CD4-positive, CD25-positive, alpha-beta regulatory T cell (primary cell): Measurements from ENCODE around the gene LILRA1. TPM values are rescaled to one million over a fixed set of nuclear protein-coding genes. Genes with fewer than 3 reads are reported as not detected.
A peak's percentile ranks its signal among the peaks of the same experiment; 100 is the strongest.
"Not testable (repeated sequence)": the region's sequence is repeated elsewhere in the genome, so short reads cannot be mapped to it uniquely, and the experiment has no call there.

ENCODE experiments used
- ATAC-seq, 2 donors: fragments of 150-1000 bp; cut with Tn5 transposase; one replicate each; pipeline ENCODE4 v1.10.0; 2021; ENCODE audit warnings: low read depth in 2 of 2, moderate number of reproducible peaks in 2 of 2, moderate library complexity in 1 of 2
- DNase-seq, 3 donors: peaks; one replicate each; pipeline versions ENCODE4 v3.0.0 to v3.0.0-alpha.2; 2012 to 2022; ENCODE audit warnings: mixed read lengths in 1 of 3
- H3K27ac ChIP-seq: one replicate; pipeline ENCODE4 v1.7.0; 2013; ENCODE audit warnings: mild to moderate bottlenecking, low read length; ENCODE audit not compliant: insufficient read depth, poor library complexity, severe bottlenecking
- H3K27me3 ChIP-seq: one replicate; pipeline ENCODE4 v1.7.0; 2013; ENCODE audit warnings: low read length; ENCODE audit not compliant: control insufficient read depth, insufficient read depth
- H3K36me3 ChIP-seq: one replicate; pipeline ENCODE4 v1.7.0; 2013; ENCODE audit warnings: mild to moderate bottlenecking, low read length, moderate library complexity; ENCODE audit not compliant: control insufficient read depth, insufficient read depth
- H3K4me1 ChIP-seq: 2 replicates; pipeline ENCODE4 v1.7.0; 2013; ENCODE audit warnings: mild to moderate bottlenecking, low read length; ENCODE audit not compliant: insufficient read depth, control insufficient read depth, poor library complexity, severe bottlenecking
- H3K4me3 ChIP-seq: one replicate; pipeline ENCODE4 v1.7.0; 2013; ENCODE audit warnings: low read depth, mild to moderate bottlenecking, low read length, moderate library complexity
- H3K9me3 ChIP-seq, 2 experiments: 1 replicate in 1 of 2; 2 replicates in 1 of 2; pipeline ENCODE4 v1.7.0; 2013; ENCODE audit warnings: low read length in 2 of 2, mild to moderate bottlenecking in 1 of 2, moderate library complexity in 1 of 2; ENCODE audit not compliant: control insufficient read depth in 2 of 2
- H3K27ac Mint-ChIP-seq, 3 donors: one replicate each; pipeline ENCODE4 v1.8.0; 2020 to 2022; ENCODE audit warnings: mild to moderate bottlenecking in 3 of 3, mixed read lengths in 3 of 3, moderate library complexity in 2 of 3
- H3K27me3 Mint-ChIP-seq: one replicate; pipeline ENCODE4 v1.8.0; 2022; ENCODE audit warnings: mild to moderate bottlenecking, mixed read lengths
- H3K36me3 Mint-ChIP-seq: one replicate; pipeline ENCODE4 v1.8.0; 2020; ENCODE audit warnings: mixed read lengths
- H3K4me1 Mint-ChIP-seq, 4 donors: one replicate each; pipeline ENCODE4 v1.8.0; 2020 to 2022; ENCODE audit warnings: mixed read lengths in 4 of 4, mild to moderate bottlenecking in 1 of 4
- H3K4me3 Mint-ChIP-seq, 4 donors: one replicate each; pipeline ENCODE4 v1.8.0; 2020 to 2022; ENCODE audit warnings: mild to moderate bottlenecking in 4 of 4, mixed read lengths in 4 of 4, moderate library complexity in 3 of 4
- H3K9me3 Mint-ChIP-seq, 7 donors: one replicate each; pipeline ENCODE4 v1.8.0; 2020 to 2022; ENCODE audit warnings: mixed read lengths in 7 of 7, mild to moderate bottlenecking in 3 of 7, moderate library complexity in 2 of 7
- polyA plus RNA-seq, 4 donors: library from polyadenylated mRNA; unstranded; fragments of 300-500 nt; fragmentation: Illumina TruSeq; gene quantifications; one replicate each; pipeline ENCODE4 v1.2.3, GENCODE V29; 2021
- total RNA-seq: library from RNA; stranded (reverse); gene quantifications from one replicate; pipeline ENCODE4 v1.2.3, GENCODE V29; 2022

LILRA1 gene
- total and polyA plus RNA-seq, 5 donors from 2014 or later = 0.10 TPM; not detected in 4

DNA sequence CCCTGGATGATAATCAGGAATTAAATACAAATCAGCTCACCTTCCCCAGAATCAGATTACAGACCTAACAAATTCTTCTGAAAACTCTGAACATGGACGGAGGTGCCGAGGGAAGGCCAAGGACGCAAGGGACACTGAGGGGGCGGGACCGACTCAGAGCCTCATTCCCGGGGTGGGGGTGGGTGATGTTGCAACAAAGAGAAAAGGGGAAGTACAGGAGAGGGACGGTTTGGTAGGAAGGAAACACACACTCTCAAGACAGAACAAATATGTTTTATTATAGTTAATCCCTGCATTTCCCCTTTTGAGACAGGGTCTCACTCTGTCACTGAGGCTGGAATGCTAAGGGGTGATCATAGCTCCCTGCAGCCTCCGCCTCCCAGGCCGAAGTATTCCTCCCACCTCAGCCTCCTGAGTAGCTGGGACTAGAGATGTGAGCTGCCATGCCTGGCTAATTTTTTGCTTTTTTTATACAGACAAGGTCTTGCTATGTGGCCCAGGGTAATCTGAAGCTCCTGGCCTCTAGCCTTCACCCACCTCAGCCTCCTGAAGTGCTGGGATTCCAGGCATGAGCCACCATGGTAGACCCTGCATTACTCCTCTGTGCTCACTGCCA is 20.6 kb upstream of the LILRA1 start:
- Histone ChIP-seq H3K36me3 (no peaks in the 10 kb centered on the region), H3K4me3 (no peak overlapping the region), H3K27ac (no peak overlapping the region), H3K27me3 (no peaks in the 10 kb centered on the region), H3K4me1 (no peaks in the 10 kb centered on the region), H3K9me3 (no peaks in the 10 kb centered on the region)
- no peaks in the 10 kb centered on the region for H3K36me3 Mint-ChIP-seq
- H3K9me3 Mint-ChIP-seq = peaks cover 0 to 4% (median 0%) of the 10 kb centered on the region in 7 donors
- peaks cover 0 to 4% (median 0%) of the 10 kb centered on the region in 4 donors for H3K4me1 Mint-ChIP-seq
- H3K27ac Mint-ChIP-seq = peak overlapping the region in 1 of 3 donors; percentile 18
- ATAC-seq = no peak
- H3K4me3 Mint-ChIP-seq = no peak overlapping the region
- DNase-seq = no peak
- peaks cover 12% of the 10 kb centered on the region for H3K27me3 Mint-ChIP-seq

DNA sequence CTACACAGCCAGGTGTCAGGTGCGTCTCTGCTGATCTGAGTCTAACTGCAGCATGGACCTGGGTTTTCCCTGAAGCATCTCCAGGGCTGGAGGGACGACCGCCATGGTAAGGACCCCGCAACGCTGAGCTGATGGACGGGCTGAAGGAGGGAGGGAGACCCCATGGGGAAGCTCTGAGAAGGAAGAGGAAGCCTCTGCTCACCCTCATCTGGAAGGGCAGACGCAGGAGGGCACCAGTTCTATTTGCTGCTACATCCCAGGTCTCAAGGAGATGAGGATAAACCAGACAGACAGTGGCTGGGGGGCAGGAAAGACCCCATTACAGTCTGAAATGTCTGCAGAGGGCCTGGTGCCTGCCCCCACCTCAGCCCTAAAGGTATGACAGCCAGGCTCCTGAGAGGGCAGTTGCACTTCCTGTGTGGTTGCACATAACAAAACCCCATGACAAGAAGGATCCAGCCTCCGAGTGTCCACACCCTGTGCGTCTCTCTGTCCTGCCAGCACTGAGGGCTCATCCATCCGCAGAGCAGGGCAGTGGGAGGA is 20.0 kb upstream of the LILRA1 start, which contains the start of gene LILRA2:
LILRA2 (plus strand) TSS at position 461 of the 543 bp plus-strand sequence. CDS start 89 bp downstream, outside the sequence.
- no peak within 1 kb of the TSS for H3K4me3 ChIP-seq
- H3K4me1 ChIP-seq = no peaks in the 10 kb centered on the region
- Mint-ChIP-seq H3K4me3 (no peak within 1 kb of the TSS), H3K36me3 (no peaks in the 10 kb centered on the region), H3K27ac (peak within 1 kb of the TSS in 1 of 3 donors; percentile 18), H3K9me3 (peaks cover 0 to 4% (median 0%) of the 10 kb centered on the region in 7 donors), H3K4me1 (peaks cover 0 to under 1% (median 0%) of the 10 kb centered on the region in 4 donors), H3K27me3 (peaks cover 12% of the 10 kb centered on the region)
- ATAC-seq (no peak), DNase-seq (no peak)
- H3K27ac ChIP-seq = no peak within 1 kb of the TSS
- H3K9me3 ChIP-seq = peaks cover 0 to 1% of the 10 kb centered on the region in 2 experiments
- no peaks in the 10 kb centered on the region for H3K36me3 ChIP-seq
- H3K27me3 ChIP-seq = no peaks in the 10 kb centered on the region

DNA sequence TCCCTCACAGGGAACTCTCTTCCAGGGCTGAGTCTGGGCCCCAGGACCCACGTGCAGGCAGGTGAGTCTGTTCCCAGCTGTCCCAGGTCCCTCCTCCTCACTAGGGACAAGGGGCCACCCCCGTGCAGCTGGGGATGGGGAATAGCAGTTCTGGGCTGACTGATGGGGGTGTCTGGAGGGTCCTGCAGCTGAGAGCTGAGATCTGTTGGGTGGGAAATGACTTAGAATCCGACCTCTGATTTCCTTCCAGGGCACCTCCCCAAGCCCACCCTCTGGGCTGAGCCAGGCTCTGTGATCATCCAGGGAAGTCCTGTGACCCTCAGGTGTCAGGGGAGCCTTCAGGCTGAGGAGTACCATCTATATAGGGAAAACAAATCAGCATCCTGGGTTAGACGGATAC is 19.4 kb upstream of the LILRA1 start:
- Histone ChIP-seq H3K27ac (no peak overlapping the region), H3K9me3 (peaks cover 0 to 2% of the 10 kb centered on the region in 2 experiments), H3K4me3 (no peak overlapping the region), H3K27me3 (no peaks in the 10 kb centered on the region), H3K36me3 (no peaks in the 10 kb centered on the region), H3K4me1 (no peaks in the 10 kb centered on the region)
- no peak for ATAC-seq
- DNase-seq = no peak
- Mint-ChIP-seq H3K4me3 (no peak overlapping the region), H3K4me1 (no peaks in the 10 kb centered on the region), H3K9me3 (peaks cover 0 to 5% (median 0%) of the 10 kb centered on the region in 7 donors), H3K36me3 (no peaks in the 10 kb centered on the region), H3K27me3 (peaks cover 12% of the 10 kb centered on the region), H3K27ac (no peak overlapping the region)

DNA sequence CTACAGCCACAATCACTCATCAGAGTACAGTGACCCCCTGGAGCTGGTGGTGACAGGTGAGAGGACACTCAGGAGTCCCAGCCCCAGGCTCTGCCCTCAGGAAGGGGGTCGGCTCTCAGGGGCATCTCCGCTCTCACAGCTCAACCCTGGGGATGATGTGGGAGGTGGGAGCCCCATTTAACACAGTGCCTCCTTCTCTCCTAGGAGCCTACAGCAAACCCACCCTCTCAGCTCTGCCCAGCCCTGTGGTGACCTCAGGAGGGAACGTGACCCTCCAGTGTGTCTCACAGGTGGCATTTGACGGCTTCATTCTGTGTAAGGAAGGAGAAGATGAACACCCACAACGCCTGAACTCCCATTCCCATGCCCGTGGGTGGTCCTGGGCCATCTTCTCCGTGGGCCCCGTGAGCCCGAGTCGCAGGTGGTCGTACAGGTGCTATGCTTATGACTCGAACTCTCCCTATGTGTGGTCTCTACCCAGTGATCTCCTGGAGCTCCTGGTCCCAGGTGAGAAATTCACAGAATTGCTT is 18.8 kb upstream of the LILRA1 start:
- Histone ChIP-seq H3K4me3 (no peak overlapping the region), H3K36me3 (no peaks in the 10 kb centered on the region), H3K4me1 (no peaks in the 10 kb centered on the region), H3K27me3 (no peaks in the 10 kb centered on the region), H3K27ac (no peak overlapping the region), H3K9me3 (peaks cover 0 to 2% of the 10 kb centered on the region in 2 experiments)
- Mint-ChIP-seq H3K9me3 (peaks cover 0 to 8% (median 0%) of the 10 kb centered on the region in 7 donors), H3K4me1 (no peaks in the 10 kb centered on the region), H3K27me3 (peaks cover 8% of the 10 kb centered on the region), H3K36me3 (no peaks in the 10 kb centered on the region), H3K27ac (no peak overlapping the region), H3K4me3 (no peak overlapping the region)
- ATAC-seq (peak in 1 of 2 donors; percentile 22), DNase-seq (no peak)

DNA sequence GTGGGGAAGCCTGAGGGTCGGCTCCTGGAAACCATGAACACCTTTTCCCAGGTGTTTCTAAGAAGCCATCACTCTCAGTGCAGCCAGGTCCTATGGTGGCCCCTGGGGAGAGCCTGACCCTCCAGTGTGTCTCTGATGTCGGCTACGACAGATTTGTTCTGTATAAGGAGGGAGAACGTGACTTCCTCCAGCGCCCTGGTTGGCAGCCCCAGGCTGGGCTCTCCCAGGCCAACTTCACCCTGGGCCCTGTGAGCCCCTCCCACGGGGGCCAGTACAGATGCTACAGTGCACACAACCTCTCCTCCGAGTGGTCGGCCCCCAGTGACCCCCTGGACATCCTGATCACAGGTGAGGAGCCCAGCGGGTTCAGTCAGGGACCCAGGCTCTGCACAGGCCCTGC is 18.2 kb upstream of the LILRA1 start:
- H3K36me3 ChIP-seq, H3K9me3 ChIP-seq, DNase-seq, H3K4me1 ChIP-seq, H3K27ac Mint-ChIP-seq, H3K4me3 ChIP-seq, ATAC-seq, H3K27me3 Mint-ChIP-seq, H3K4me3 Mint-ChIP-seq, H3K36me3 Mint-ChIP-seq, H3K4me1 Mint-ChIP-seq, H3K9me3 Mint-ChIP-seq, H3K27me3 ChIP-seq, H3K27ac ChIP-seq: not testable (repeated sequence)

DNA sequence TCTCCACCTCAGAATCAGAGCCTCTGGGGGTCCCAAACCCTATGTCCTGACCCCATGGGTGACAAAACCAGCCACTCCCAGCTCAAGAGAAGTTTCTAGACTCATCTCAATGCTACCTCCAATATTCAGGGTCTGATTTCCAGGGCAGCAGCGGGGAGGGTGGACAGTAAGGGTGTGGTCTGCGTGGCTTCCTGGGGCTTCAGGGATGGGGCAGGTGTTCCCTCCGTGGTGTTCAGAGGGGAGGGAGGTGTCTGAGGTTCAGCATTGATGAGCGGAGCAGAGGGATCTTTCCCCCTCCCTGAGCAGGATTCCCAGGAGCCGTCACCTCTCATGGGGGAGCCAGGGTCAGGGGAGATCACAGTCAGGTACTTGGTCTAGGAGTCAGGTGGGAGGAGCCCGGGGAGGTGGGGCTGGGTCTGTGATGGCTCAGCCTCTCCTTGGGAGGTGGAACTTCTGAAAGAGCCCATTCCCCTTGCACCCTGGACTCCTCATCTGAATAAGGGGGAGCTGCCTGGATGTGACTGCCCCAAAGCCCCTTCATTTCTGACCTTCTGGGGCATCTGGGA is 16.9 kb upstream of the LILRA1 start:
- H3K4me1 Mint-ChIP-seq = no peaks in the 10 kb centered on the region
- H3K4me1 ChIP-seq = no peaks in the 10 kb centered on the region
- H3K9me3 ChIP-seq = peaks cover 0 to 2% of the 10 kb centered on the region in 2 experiments
- ATAC-seq (no peak), DNase-seq (no peak)
- no peaks in the 10 kb centered on the region for H3K27me3 ChIP-seq
- no peak overlapping the region for H3K27ac Mint-ChIP-seq
- H3K27me3 Mint-ChIP-seq = peaks cover 4% of the 10 kb centered on the region
- H3K27ac ChIP-seq = no peak overlapping the region
- H3K4me3 ChIP-seq = no peak overlapping the region
- H3K36me3 Mint-ChIP-seq = no peaks in the 10 kb centered on the region
- H3K9me3 Mint-ChIP-seq = peaks cover 0 to 8% (median 0%) of the 10 kb centered on the region in 7 donors
- no peak overlapping the region for H3K4me3 Mint-ChIP-seq
- no peaks in the 10 kb centered on the region for H3K36me3 ChIP-seq

DNA sequence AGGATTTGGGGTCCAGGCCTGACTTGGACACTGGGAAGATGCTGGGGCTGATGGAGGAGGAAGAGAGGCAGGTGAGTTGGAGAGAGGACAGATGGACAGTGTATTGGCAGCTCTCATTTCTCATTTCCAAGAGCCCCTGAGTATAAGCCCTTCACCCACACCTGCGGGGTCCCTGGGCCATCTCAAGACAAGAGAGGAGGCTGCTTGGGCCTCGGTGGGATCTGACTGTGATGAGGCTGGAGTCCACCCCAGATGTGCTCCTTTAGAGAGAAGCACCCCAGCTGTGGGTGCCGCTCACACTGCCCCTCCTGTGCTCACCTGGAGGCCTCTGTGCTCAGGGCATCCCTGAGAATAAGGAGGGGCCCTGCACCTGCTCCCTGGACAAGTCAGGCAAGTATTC is 16.1 kb upstream of the LILRA1 start:
- no peak for DNase-seq
- H3K4me3 ChIP-seq = no peak overlapping the region
- Mint-ChIP-seq H3K9me3 (peaks cover 0 to 11% (median 1%) of the 10 kb centered on the region in 7 donors), H3K4me1 (no peaks in the 10 kb centered on the region), H3K36me3 (peaks cover under 1% of the 10 kb centered on the region), H3K27me3 (peaks cover 4% of the 10 kb centered on the region), H3K27ac (no peak overlapping the region), H3K4me3 (no peak overlapping the region)
- no peaks in the 10 kb centered on the region for H3K4me1 ChIP-seq
- ATAC-seq = no peak
- no peak overlapping the region for H3K27ac ChIP-seq
- no peaks in the 10 kb centered on the region for H3K27me3 ChIP-seq
- peaks cover 0 to 2% of the 10 kb centered on the region in 2 experiments for H3K9me3 ChIP-seq
- H3K36me3 ChIP-seq = no peaks in the 10 kb centered on the region
